Measurements from ENCODE around the gene OXER1.
"Not testable (repeated sequence)": the region's sequence is repeated elsewhere in the genome, so short reads cannot be mapped to it uniquely, and the experiment has no call there.

The OXER1 gene

DNA sequence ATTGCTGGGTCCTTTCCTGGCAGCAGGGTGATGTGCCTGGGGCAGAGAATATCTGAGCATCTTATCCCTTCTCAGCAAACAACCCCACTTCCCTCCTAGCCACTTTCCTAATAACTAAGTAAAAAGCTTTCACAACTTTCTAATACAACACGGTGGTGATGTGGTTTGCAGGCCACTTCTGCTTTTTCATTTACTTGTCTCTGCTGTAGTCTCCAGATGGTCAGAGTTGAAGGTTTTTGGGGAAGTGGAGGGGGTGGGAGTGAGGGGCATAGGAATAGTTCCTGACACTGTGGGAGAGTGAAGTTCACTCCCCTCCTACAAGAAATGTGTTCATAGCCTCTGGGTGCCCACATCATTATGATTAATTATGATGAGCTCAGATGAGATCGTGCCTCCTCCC, 11.6 kb downstream of the OXER1 start:
- DNase-seq (ENCODE audit: low read depth), result no peak

DNA sequence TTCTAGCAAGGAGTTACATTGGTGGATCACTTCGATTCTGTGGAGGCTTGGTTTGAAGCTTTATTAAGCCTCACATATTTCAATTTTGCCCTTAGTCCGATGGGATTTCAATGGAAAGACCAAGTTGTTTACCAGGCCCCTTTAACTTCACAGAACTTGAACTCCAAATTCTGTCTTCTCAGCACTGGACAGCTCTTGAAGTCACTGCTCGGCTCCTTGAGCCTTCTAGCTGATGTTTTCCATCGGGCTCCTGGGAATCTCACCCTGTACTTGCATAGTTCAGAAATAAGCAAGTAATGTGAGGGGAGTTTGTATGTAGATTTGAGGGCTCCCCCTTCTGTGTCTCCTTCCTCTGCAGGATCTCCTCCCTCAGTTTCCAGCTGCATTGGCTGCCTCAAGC, 15.1 kb downstream of the OXER1 start:
- no peak for DNase-seq (ENCODE audit: low read depth)

DNA sequence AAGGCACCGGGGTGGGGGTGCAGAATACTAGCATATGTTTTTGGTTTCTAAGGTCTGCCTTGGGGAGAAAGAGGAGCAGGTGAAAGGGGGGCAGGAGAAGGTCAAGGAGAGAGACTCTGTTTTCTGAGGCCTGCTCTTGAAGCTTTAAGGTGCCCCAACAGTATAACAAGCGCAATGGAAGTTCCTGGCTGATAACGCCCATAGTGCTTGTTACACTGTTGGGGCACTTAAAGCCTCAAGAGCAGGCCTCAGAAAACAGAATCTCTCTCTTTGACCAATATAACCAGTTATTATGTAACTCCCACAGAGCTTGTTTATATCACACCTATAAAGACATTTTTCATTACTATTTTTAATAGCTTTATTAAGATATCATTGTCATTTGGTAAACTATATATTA, 16.5 kb downstream of the OXER1 start:
- DNase-seq (ENCODE audit: low read depth), result no peak

DNA sequence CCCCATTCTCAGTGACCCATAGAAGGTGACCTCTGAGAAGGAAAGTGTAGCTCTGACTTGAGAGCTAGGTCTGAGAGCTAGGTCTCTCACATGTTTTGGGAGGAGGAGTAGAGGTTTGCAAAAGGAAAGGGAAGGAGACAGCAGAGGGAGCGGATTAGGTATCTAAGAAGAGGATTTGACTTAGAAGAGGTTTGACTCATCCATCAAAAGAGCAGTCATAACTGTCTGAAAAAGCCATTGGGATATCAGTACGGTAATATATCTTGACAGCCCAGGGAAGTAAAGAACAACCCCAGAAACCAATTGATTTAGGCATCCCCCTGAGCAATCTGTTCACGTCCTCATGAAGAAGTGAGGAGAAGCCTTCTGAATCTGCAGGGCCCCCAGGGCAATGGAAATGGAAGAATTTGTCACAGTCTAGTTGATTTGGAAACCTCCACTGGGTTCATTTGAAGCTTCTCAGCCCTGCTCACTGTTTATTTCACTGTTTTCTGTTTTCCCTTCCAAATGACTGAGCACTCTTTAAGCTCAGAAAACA, 19.3 kb downstream of the OXER1 start:
- DNase-seq (ENCODE audit: low read depth), result no peak

DNA sequence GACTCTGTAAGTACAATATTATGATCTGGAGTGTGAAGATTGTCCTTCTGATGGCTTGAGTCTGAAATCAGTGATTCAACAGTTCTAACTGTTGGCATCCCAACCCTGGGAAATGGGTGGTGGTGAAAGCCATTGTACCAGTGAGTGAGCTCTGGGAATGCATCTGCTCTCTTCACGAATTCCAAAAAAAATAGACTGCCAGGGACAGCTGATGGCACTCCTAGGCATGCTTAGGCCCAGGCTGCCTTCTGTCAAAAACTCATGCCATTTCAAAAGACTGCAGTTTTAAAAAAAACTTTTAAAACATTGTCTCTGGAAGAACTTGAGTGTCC, 20.3 kb downstream of the OXER1 start:
- no peak for DNase-seq (ENCODE audit: low read depth)

DNA sequence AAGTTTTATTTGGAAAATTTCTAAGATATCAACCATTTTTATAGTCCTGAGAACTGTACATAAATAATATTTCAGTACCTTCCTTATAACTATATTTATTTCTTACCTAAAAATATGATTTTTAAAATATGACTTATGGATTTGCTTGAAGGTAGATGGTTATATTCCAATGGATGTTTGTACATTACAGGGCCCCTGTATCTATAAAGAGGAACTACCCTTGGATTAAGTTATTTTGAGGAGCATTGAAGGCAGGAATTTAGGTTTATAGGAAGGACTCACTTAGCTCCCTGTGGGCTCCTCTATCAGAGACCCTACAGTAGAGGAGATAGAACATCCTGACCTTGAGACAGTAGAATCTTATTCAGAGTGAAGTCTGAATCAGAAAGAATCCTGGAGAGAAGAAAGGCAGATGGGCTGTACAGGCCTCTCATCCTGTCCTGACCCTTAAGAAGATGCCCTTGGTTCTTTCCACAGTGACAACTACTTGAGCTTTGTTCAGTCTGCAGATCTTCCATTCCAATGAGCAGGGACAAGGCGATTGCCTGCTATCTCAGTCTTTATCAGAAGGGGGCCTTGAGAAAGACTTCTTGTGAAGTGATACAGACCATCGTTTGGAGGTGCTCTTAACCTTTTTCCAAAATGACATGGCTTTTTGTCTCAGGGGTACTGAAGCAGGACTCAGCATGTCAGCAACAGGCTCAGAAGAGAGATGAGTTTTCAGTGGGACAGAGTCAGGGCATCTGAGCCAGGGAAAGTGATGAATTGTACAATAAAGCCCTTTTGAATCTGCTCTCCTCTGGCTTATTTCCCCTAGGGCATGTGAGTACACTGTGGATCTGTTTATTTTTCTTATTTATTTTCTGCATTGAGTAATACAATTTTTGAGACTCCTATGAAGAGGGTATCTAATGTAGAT, 20.9 kb downstream of the OXER1 start:
- DNase-seq (ENCODE audit: low read depth), result no peak

DNA sequence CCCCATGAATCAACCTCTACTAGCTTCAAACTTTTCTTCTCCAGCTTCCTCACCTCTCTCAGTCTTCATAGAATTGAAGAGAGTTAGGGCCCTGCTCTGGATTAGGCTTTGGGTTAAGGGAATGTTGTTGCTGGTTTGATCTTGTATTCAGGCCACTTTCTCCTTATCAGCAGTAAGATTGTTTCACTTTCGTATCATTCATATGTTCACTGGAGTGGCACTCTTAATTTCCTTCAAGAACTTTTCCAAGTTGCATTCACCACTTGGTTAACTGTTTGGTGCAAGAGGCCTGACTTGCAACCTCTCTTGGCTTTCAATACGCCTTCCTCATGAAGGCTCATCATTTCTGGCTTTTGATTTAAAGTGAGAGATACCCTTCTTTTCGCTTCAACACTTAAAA, 22.8 kb downstream of the OXER1 start:
- no peak for DNase-seq (ENCODE audit: low read depth)

DNA sequence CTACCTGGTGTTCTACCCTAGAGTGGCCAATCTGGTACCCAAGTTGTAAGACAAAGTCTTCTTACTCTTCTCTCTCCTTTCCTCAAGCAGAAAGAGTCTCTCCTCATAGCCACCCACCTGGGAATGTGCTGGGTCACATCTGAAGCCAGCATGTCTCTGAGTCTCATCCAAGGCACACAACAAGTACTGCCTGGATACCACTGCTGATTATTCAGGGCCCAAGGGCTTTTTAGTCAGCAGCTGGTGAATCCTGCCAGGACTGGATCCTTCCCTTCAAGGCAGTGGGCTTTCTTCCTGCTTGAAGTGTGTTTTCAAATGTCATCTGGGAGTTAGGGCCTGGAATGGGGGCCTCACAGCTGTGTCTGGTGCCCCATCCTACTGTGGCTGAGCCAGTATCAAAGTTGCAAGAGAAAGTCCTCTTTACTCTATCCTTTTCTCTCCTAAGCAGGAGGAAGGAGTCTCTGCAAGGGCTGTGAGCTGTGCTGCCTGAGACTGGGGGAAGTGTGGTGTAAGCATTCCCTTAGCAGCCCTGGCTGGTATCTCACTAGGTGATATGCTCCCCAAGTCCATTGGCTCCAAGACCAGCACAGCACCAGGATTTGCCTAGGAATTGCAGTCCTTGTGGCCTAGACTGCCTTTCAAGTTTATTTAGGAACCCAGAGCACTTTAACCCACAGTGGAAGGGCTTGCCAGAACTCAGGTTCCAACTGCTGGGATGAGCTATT, 27.2 kb downstream of the OXER1 start:
- DNase-seq (ENCODE audit: low read depth), result no peak

DNA sequence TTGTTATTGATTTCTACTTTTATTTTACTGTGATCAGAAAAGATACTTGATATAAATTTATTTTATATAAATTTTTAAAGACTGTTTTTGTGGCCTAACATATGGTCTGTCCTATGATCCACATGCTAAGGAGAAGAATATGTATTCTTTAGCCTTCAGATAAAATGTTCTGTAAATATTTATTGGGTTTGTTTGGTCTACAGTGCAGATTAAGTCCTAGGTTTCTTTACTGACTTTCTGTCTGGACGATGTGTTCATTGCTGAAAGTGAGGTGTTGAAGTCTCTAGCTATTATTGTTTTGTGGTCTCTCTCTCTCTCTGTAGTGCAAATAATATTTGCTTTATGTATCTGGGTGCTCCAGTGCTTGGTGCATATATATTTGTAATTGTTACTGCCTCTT, 30.1 kb downstream of the OXER1 start:
- no peak for DNase-seq (ENCODE audit: low read depth)

DNA sequence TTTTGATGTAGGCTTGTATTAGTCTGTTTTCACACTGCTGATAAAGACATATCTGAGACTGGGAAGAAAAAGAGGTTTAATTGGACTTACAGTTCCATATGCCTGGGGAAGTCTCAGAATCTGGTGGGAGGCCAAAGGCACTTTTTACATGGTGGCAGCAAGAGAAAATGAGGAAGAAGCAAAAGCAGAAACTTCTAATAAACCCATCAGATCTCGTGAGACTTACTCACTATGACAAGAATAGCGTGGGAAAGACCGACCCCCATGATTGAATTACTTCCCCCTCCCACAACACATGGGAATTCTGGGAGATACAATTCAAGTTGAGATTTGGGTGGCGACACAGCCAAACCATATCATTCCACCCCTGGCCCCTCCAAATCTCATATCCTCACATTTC, 32.6 kb downstream of the OXER1 start:
- DNase-seq (ENCODE audit: low read depth), result not testable (repeated sequence)

DNA sequence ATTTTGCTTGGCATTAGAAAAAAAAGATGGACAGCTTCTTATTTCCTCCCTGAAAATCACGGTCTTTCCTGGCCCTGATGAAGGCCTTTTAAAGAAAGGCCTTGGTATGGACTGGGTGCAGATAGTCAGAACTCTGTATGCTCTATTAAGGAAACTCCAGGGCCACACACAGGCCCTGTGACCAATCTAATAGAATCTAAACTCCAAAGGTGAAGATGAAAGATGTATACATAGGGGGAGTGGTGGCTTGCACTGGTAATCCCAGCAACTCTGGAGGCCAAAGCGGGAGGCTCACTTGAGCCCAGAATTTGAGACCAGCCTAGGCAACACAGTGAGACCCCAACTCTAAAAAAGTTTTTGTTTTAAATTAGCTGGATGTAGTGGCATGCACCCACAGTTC, 37.3 kb downstream of the OXER1 start:
- DNase-seq (ENCODE audit: low read depth), result no peak

DNA sequence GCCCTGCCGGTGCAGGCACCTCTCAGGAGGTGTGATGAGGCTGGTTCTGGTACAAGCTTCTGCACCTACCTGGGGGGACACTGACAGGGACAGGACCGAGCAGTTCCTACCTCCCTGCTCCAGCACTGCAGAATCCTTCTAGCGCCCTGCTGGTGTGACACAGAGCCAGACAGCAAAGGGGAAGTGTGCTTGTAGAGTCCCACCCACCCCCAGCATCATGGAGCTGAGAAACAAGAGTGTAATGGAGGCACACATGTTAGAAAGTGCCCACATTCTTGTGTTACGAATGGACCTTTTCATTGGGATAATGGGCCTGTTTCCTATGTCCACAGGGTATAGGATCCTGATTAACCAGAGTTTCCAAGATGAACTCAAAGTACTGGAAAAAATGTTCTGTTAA, 38.3 kb downstream of the OXER1 start:
- no peak for DNase-seq (ENCODE audit: low read depth)

DNA sequence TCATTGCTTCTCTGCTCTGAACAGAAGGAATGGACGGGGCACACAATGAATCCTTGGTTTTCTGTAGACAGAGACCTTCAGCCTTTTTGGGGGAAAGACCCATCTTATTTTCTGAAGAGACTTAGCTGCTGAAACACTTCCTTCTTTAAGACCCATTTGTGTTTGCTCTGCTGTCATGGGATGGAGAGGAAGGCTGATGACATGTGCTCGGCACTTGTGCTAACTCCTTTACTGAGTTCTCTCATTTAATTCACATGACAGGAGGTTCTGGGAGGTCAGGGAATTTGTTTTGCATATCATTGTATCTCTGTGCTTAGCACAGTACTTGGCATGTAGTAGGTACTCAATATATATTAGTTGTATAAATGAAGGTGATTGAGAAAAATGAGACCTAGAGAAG, 39.0 kb downstream of the OXER1 start:
- DNase-seq (ENCODE audit: low read depth), result no peak

DNA sequence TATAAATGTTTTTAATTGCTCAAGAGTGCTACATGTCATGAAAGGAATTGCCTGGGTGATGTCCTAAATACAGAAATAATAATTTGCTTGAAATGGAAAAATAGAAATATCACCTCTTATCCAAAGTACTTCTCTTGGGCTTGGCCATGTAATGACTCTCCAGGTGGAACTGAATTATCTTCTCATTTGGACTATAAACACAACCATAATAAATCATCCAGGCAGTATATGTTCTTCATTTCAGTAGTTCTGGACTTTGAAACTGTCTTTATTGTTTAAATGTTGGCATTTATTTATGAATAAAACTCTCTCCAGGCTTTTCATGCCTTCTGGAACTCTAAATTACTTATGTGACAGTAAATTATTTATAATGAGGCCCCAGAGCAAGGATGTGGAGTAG, 40.5 kb downstream of the OXER1 start:
- DNase-seq (ENCODE audit: low read depth), result no peak

DNA sequence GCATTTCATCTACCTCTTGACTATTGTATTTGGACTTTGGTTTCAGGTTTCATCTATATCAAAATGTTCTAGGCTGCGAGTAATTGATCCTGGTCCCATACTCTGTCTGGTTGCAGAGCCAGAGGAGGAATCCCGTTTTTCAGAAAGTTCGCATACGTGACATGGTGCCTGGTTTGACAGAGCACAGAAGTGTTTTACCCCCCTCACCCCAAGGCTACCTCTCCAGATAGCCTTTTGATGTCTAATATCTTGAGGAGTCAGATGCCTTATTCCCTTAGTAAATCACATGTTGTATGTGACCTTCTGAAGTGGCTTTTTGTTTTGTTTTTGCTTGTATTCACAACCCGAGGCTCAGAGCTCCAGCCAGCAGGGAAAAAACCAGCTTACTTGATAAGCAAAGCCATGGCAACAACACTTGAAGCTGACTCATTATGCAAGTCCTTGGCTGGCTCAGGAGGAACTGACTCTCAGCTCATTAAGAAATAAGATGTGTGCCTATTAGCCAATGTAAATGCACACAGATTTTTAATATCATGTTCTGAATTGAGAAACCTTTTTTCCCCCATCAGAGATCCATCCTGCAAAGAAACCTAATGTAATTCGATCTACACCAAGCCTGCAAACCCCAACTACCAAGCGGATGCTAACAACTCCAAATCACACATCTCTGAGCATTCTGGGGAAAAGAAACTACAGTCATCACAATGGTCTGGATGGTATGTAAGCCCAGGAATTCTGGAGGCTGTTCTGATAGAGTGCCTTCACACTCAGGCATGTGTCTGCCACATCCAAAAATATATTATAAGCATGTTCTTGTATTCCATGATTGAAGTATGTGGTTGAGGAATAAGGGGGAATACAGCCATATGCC, 41.4 kb downstream of the OXER1 start:
- DNase-seq (ENCODE audit: low read depth), result no peak

DNA sequence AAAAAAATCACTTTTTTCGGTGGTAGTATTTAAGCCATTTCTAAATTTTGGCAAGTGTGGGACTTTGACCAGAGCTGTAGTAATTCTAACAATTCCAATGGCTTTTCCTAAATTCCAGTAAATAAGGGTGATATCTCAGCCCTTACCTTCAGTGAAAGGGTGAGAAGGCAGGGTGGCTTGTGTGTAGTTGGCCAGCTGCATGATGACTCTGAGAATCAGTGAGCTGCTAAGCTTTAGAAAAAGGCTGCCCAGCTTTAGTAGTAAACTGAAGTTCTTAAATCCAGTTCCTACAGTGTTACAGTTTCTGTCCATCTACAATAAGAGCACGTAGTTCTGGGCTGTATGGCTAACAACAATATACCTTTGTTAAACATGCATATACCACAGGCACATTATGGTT, 42.0 kb downstream of the OXER1 start:
- DNase-seq (ENCODE audit: low read depth), result no peak

DNA sequence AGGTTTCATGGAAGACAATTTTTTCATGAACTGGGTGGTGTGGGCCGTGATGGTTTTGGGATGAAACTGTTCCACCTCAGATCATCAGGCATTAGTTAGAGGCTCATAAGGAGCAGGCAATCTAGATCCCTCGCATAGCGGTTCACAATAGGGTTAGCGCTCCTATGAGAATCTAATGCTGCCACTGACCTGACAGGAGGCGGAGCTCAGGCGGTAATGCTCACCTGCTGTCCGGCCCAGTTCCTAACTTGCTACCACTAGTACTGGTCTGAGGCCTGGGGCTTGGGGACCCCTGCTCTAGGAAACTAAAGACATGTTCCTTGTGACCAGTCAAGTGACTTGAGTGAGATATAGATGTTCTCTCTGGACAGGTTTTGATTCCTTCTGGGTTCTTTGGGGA, 49.2 kb downstream of the OXER1 start:
- DNase-seq (ENCODE audit: low read depth), result no peak

DNA sequence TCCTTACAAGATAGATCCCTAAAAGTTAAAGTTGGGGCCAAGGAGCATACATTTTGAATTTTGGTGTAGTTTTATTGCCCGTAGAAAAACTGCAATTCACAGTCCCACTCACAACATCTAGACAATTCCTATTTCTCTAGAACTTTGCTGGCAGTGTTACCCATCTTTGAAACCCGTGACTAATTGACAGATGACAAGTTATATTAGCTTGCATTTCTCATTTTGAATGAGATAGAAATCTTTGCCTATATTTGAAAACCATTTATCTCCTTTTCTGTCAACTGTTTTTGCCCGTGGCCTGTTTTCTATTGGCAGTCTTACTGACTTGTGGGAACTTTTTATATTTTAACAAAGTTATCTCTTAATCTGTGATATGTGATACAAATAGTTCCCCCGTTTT, 50.0 kb downstream of the OXER1 start:
- DNase-seq (ENCODE audit: low read depth), result no peak

DNA sequence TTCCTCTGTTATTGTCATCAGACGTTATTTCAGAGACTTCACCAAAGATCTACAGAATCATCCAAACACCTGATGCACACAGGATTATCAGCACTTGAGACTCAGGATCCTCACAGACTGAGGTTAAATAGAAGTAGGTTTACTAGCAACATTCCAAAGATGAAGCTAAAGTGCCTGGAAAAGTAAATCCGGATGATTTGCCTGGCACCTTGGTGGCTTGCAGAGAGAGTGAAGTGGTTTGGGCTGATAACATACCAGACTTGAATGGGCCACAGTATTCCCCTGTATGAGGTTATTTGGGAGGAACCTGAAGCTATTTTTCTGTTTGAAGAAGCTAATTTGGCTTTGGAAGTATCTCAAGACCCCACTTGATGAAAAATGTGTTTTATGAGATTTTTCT, 51.0 kb downstream of the OXER1 start:
- DNase-seq (ENCODE audit: low read depth), result no peak

Data from activated T-helper 9 cell treated with anti-CD3 and anti-CD28 coated beads, Interleukin-2, amount 50 U/mL, for 16 hours (primary cell).